GM18505 (cell line): Measurements from ENCODE around the gene PRKCH.

Experiments used
- ATAC-seq: cut with Tn5 transposase; IDR thresholded peaks from one replicate; pipeline ENCODE4 v1.9.1; 2021; ENCODE audit not compliant: unreplicated experiment
- POLR2A ChIP-seq: IDR thresholded peaks from 4 replicates; pipeline ENCODE4 v1.6.1; 2011; ENCODE audit warnings: borderline replicate concordance; ENCODE audit not compliant: insufficient read depth, insufficient read length; ENCODE audit errors: extremely low read depth

PRKCH gene

DNA sequence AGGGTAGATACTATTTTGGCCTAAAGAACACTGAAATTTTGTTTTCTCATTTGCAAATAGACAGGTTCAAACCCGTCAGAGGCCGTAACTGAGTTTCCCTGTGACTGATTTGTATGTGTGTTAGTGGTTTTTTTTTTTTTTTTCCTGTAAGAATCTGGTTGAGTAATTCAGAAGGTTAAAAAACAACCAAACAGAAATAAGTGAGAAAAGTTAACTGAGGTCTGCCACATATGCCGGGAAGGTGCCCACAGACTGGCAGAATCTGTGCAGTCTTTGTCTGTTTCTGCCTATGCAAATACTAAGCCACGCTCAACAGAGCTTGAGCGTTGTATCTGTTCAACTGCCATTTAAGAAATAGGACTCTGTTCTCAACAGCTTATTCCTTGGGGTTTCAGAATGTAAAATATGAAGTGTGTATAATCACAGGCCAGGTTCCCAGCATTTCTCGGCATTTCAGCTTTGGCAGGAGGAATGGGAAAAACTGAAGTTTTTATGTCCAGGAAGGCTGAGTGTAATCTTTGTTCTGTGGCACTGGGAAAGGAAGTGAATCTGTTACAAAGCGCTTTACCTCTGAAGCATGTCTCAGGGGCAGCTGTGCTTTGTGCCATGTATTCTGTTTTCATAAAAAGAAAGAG lies 181.9 kb downstream of the PRKCH start:
- peak; percentile 80 for ATAC-seq
- peak; percentile 47 for TF ChIP-seq POLR2A

DNA sequence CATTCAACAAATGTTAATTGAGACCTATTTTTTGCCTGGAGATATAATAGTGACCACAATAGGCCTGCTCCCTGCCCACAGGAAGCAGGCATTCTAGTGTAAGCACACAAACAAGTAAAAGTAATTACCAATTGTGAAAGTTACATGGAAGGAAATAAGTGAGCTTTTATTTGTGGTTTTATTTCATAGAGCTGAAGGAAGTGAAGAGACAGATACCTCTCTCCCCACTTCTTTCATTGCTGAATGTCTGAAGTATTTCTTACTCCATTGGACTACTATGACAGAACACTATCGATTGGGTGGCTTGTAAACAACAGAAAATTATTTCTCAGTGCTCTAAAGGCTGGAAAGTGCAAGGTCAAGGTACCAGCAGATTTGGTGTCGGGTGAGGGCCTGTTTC lies 183.5 kb downstream of the PRKCH start:
- no peak for ATAC-seq

GRCh38 chr14:61505815-61506809 lies 184.7 kb downstream of the PRKCH start:
- ATAC-seq, result no peak
- no peak for TF ChIP-seq POLR2A

More for the DNA sequence above, 183.5 kb downstream of the PRKCH start:
- TF ChIP-seq POLR2A, result no peak

GRCh38 chr14:61508526-61508925 lies 187.1 kb downstream of the PRKCH start:
- TF ChIP-seq POLR2A, result no peak
- ATAC-seq, result no peak

DNA sequence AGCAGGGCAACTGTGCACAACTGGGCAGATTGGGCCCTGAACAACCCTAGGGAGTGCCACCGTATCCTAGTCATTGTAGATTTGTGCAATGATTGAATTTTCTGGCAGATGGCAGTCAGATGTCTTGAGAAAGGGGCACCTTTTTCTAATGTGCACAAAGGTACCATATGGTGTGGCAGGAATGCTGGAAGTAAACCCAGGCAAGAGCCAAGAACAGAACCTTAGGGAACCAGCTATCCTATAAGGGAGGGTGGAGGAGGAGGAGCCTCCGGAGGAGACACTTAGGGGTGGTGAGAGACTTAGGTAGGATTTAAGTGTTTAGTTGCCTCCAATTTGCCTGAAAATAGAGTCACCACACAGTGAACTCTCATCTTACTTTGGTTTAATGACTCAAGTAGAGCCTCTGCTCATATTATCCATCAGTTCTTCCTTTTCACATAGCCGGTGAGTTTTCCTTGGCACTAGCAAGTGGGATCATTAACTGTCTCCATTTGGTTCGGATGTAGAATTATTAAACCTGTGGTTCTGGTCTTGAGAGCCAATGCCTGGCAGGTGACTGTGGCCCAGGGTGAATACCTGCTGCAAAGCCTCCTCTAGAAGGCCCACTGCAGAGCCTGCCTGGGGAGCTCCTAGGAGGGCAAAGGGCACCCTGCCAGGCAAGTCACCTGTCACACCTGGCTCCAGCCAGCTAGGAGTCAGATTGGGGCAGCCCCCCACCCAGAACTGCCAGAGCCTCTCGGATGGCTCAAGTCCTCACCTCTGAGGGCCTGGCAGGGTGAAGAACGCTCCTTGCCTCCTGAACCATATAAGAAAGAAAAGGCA lies 189.6 kb downstream of the PRKCH start:
- no peak for TF ChIP-seq POLR2A
- no peak for ATAC-seq

GRCh38 chr14:61511558-61511948 lies 190.2 kb downstream of the PRKCH start:
- TF ChIP-seq POLR2A, result no peak
- ATAC-seq, result no peak

GRCh38 chr14:61512026-61512834 lies 190.9 kb downstream of the PRKCH start:
- ATAC-seq, result no peak
- no peak for TF ChIP-seq POLR2A

- TF ChIP-seq POLR2A, result no peak
- no peak for ATAC-seq
Measured at GRCh38 chr14:61513986-61514830, 192.8 kb downstream of the PRKCH start.

GRCh38 chr14:61514927-61515326 lies 193.5 kb downstream of the PRKCH start:
- no peak for TF ChIP-seq POLR2A
- no peak for ATAC-seq

DNA sequence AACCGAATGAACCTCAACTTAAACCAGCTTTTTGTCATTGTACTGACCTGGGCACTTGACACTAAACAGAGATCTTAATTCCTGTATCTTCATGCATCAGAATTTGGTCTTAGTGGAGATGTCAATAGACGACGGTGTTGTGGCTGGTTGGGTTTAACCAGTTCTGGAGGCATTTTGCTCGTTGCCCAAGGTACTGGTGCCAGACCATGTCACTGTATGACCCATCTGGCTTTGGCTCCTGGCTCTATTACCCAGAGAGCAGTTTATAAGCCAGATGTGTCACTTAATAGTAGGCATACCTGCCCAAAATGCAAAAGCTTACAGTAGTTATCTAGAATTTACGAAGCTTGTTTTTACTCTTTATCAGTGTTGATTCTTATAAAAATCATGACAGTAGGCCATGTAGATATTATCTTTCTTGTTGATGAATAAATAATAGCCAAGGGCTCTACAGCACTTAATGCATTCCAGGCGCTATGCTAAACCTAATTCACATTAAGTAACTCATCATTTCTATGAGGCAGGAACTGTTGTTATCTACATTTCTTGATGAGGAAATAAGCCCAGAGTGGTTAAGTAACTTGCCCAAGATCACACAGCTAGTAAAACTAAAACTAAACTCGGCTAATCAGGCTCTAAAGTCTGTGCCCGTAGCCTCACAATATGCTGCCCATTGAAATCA lies 194.2 kb downstream of the PRKCH start:
- no peak for ATAC-seq
- TF ChIP-seq POLR2A, result no peak

DNA sequence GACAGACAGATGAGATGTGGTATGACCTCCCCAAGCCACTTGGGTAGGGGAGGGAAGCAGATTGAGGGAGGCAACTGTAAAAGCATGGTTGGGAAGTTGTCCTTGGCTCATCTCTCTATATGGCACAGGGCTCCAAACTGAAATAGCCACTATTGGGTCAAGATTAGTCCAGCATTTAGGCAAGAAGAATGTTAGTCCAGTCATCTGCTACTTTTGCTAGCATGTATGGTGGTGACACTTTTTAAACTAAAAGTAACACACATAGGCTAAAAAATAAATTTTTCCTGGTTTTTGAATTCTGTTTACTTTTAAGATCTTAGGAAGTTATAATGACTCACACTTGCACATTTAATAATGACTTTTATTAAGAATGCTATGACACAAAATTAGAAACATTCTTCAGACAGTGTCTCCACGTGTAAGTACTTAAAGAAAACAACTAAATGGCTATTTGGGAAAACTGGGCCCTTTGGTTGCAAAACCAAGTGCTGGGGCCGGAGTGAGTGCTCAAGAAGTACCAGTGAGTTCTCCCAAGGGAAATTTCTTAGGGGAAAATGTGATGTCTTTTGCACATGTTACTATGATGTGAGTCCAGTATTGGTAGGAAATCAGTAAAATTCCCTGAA lies 194.9 kb downstream of the PRKCH start:
- no peak for TF ChIP-seq POLR2A
- ATAC-seq, result no peak
